ENCODE data around the gene SCN3B. TPM values are rescaled to one million over a fixed set of nuclear protein-coding genes. Genes with fewer than 3 reads are reported as not detected.

The SCN3B gene
- total and polyA plus RNA-seq, 2 of the 13 experiments (the other 11 are each of a cell fraction or from before 2014, with no cell fraction given), result 0.07 to 0.11 TPM

DNA sequence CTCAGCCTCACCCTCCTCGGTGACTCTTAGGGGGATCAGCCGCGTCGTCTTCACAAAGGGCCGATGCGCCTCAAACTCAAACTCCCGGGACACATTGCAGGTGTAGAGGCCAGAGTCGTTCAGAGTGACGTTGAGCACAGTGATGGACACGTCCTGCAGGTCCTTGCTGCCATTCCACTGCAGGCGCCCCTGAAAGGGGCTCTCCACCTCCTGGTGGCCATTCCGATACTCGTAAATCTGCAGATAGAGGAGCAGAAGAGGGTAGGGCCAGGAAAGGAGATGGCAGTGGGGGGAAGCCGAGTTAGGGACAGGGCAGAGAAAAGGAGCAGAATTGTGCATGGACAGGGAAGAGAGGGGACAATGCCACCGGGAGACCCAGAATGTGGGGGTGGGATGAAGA lies 12.0 kb downstream of the SCN3B start:
- Histone ChIP-seq H3K27me3 (ENCODE audit: control insufficient read depth in 1 of 2, insufficient read depth in 2 of 2, low read length in 2 of 2) (peaks cover 0 to 21% of the 10 kb centered on the region in 2 experiments; a peak in 2 of 5 replicates), H3K36me3 (replicated peaks in 1 of 2; ENCODE audit: control insufficient read depth in 1 of 2, insufficient read depth in 2 of 2, low read length in 2 of 2) (no peaks in the 10 kb centered on the region), H3K9ac (ENCODE audit: insufficient read depth, low read depth, low read length) (no peak overlapping the region), H3K4me2 (ENCODE audit: low read depth, low read length) (no peak overlapping the region), H3K79me2 (ENCODE audit: insufficient read depth, low read length) (no peaks in the 10 kb centered on the region), H3K4me3 (replicated peaks in 1 of 3; ENCODE audit: insufficient read depth in 1 of 3, low read depth in 2 of 3, low read length in 3 of 3) (no peak overlapping the region), H3K4me1 (ENCODE audit: insufficient read depth, low read length) (no peaks in the 10 kb centered on the region), H3K27ac (ENCODE audit: extremely low read length, insufficient read depth, low read length) (no peak overlapping the region), H4K20me1 (ENCODE audit: insufficient read depth, low read length) (no peaks in the 10 kb centered on the region), H3K9me3 (ENCODE audit: low read length) (no peaks in the 10 kb centered on the region), H2AFZ (ENCODE audit: low read length) (no peak overlapping the region)
- intact Hi-C loops (cut with micrococcal nuclease; ENCODE audit: unreplicated experiment), result loop anchor here (10.0 kb wide), 1 partner anchor 58 kb away; no protein-coding TSS in a partner anchor
- TF ChIP-seq, protein P1, sequence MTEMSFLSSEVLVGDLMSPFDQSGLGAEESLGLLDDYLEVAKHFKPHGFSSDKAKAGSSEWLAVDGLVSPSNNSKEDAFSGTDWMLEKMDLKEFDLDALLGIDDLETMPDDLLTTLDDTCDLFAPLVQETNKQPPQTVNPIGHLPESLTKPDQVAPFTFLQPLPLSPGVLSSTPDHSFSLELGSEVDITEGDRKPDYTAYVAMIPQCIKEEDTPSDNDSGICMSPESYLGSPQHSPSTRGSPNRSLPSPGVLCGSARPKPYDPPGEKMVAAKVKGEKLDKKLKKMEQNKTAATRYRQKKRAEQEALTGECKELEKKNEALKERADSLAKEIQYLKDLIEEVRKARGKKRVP (CRISPR knock-in tag; IDR thresholded peaks at IDR 0.05), result no peak
- no peak for TF ChIP-seq ZNF160 (CRISPR knock-in tag; IDR thresholded peaks at IDR 0.05)
- TF ChIP-seq ZFYVE20 (CRISPR knock-in tag; IDR thresholded peaks at IDR 0.05; ENCODE audit: borderline replicate concordance, low read depth), result no peak
- TF ChIP-seq, protein P2, sequence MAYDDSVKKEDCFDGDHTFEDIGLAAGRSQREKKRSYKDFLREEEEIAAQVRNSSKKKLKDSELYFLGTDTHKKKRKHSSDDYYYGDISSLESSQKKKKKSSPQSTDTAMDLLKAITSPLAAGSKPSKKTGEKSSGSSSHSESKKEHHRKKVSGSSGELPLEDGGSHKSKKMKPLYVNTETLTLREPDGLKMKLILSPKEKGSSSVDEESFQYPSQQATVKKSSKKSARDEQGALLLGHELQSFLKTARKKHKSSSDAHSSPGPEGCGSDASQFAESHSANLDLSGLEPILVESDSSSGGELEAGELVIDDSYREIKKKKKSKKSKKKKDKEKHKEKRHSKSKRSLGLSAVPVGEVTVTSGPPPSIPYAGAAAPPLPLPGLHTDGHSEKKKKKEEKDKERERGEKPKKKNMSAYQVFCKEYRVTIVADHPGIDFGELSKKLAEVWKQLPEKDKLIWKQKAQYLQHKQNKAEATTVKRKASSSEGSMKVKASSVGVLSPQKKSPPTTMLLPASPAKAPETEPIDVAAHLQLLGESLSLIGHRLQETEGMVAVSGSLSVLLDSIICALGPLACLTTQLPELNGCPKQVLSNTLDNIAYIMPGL (CRISPR knock-in tag; IDR thresholded peaks at IDR 0.05; ENCODE audit: borderline replicate concordance in 1 of 2, low read depth in 1 of 2), result no peak
- no peak for TF ChIP-seq ZNF740 (CRISPR knock-in tag; IDR thresholded peaks at IDR 0.05)
- TF ChIP-seq BCL6 (CRISPR knock-in tag; IDR thresholded peaks at IDR 0.05), result no peak
- no peak for TF ChIP-seq ZNF678 (CRISPR knock-in tag; IDR thresholded peaks at IDR 0.05)
- TF ChIP-seq SIX1 (CRISPR knock-in tag; IDR thresholded peaks at IDR 0.05; ENCODE audit: borderline replicate concordance), result no peak
- TF ChIP-seq KLF9 (CRISPR knock-in tag; IDR thresholded peaks at IDR 0.05; ENCODE audit: low read depth), result no peak
- no peak for TF ChIP-seq ZSCAN12 (CRISPR knock-in tag; IDR thresholded peaks at IDR 0.05)
- no peak for TF ChIP-seq YY1 (IDR thresholded peaks at IDR 0.05; ENCODE audit: insufficient read depth, insufficient replicate concordance, low read depth, low read length)
- TF ChIP-seq MTA3 (CRISPR knock-in tag; IDR thresholded peaks at IDR 0.05), result no peak
- no peak for TF ChIP-seq RARA (CRISPR knock-in tag; IDR thresholded peaks at IDR 0.05)
- no peak for TF ChIP-seq TBX2 (CRISPR knock-in tag; IDR thresholded peaks at IDR 0.05; ENCODE audit: borderline replicate concordance)
- no peak for TF ChIP-seq CENPBD1 (CRISPR knock-in tag; IDR thresholded peaks at IDR 0.05; ENCODE audit: borderline replicate concordance, low read depth)
- in situ Hi-C loops (cut with HindIII; ENCODE audit: extremely low pct_ligation_motif_present, low pct_unique_long_range_greater_than_20kb), result loop anchor here (5.0 kb wide), 1 partner anchor 65 kb away; no protein-coding TSS in a partner anchor
- BruUV-seq (replicated peaks), result no TSS peak
- DNase-seq (ENCODE audit: low spot score) (no peak), ATAC-seq (peak; percentile 48; the same call in 2 of the 3 replicates), FAIRE-seq (no peak)
- WGBS (ENCODE audit: low lambda C conversion rate), result 37% methylated on average over 15 of the region's 15 CpGs
- ChIA-PET CTCF (ENCODE audit: low intra/inter-chr PET ratio, low total read pairs) (interaction anchor here (2.8 kb wide), 1 partner anchor 65 kb away, joined by 35 read pairs; no protein-coding TSS in a partner anchor), POLR2A (no interaction called here)
